IMR-90 (cell line): ENCODE measurements around the gene PRKD1.

ENCODE experiments used
- MAFK ChIP-seq: IDR thresholded peaks from 2 replicates; pipeline ENCODE4 v1.6.1; 2012; ENCODE audit warnings: low read depth, low read length, improper control_type of control experiment
- MAZ ChIP-seq: IDR thresholded peaks from 2 replicates; pipeline ENCODE4 v1.6.1; 2012; ENCODE audit warnings: low read depth, mild to moderate bottlenecking, low read length, improper control_type of control experiment, moderate library complexity, borderline replicate concordance
- POLR2A ChIP-seq: IDR thresholded peaks from 2 replicates; pipeline ENCODE4 v1.6.1; 2012; ENCODE audit warnings: mild to moderate bottlenecking, low read depth, low read length
- RAD21 ChIP-seq: IDR thresholded peaks from 2 replicates; pipeline ENCODE4 v1.6.1; 2012; ENCODE audit warnings: low read length, improper control_type of control experiment
- RFX5 ChIP-seq: IDR thresholded peaks from 2 replicates; pipeline ENCODE4 v1.8.0; 2012; ENCODE audit warnings: low read depth, mild to moderate bottlenecking, low read length, moderate library complexity
- SMC3 ChIP-seq: fragments of 150-350 bp; IDR thresholded peaks from 2 replicates; pipeline ENCODE4 v1.6.1; 2016; ENCODE audit warnings: low read depth, mild to moderate bottlenecking, antibody characterized with exemption, low read length, moderate library complexity
- TF ChIP-seq, protein P1 (sequence below): conservative IDR thresholded peaks from 2 replicates; pipeline ENCODE4 v1.5.1; 2012; ENCODE audit warnings: mild to moderate bottlenecking, low read depth, low read length, improper control_type of control experiment
- TF ChIP-seq, protein P2 (sequence below): fragments of 150-350 bp; IDR thresholded peaks from 2 replicates; pipeline ENCODE4 v1.6.1; 2016; ENCODE audit warnings: low read depth, mild to moderate bottlenecking, low read length, moderate library complexity, borderline replicate concordance
- TF ChIP-seq, protein P3 (sequence below): fragments of 150-350 bp; IDR thresholded peaks from 2 replicates; pipeline ENCODE4 v1.6.1; 2017; ENCODE audit warnings: mild to moderate bottlenecking, antibody characterized with exemption, low read length, low read depth

DNA sequence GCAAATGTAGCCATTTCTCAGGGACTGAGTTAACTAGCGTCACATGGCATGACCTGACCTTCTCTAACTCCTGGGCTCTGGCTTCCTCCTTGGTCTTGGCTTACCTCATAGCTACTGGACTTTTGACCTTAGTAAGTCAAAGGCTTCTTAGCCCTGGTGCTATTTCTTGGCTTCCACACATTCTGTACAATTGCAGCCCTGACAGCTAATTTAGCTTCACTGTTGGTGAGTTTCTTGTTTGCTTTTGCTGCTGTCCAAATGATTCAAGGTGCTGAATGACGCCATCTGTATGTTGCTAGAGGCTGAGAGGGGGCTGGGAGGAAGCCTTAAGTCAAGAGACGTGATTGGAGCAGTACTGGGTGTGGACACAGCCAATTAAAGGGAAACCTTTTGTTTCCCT, 202.7 kb downstream of the PRKD1 start:
- no peak for TF ChIP-seq RAD21
- TF ChIP-seq, protein P1, sequence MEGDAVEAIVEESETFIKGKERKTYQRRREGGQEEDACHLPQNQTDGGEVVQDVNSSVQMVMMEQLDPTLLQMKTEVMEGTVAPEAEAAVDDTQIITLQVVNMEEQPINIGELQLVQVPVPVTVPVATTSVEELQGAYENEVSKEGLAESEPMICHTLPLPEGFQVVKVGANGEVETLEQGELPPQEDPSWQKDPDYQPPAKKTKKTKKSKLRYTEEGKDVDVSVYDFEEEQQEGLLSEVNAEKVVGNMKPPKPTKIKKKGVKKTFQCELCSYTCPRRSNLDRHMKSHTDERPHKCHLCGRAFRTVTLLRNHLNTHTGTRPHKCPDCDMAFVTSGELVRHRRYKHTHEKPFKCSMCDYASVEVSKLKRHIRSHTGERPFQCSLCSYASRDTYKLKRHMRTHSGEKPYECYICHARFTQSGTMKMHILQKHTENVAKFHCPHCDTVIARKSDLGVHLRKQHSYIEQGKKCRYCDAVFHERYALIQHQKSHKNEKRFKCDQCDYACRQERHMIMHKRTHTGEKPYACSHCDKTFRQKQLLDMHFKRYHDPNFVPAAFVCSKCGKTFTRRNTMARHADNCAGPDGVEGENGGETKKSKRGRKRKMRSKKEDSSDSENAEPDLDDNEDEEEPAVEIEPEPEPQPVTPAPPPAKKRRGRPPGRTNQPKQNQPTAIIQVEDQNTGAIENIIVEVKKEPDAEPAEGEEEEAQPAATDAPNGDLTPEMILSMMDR = no peak
- no peak for TF ChIP-seq POLR2A
- TF ChIP-seq RFX5 = no peak
- no peak for TF ChIP-seq MAFK
- TF ChIP-seq MAZ = no peak
- TF ChIP-seq, protein P2, sequence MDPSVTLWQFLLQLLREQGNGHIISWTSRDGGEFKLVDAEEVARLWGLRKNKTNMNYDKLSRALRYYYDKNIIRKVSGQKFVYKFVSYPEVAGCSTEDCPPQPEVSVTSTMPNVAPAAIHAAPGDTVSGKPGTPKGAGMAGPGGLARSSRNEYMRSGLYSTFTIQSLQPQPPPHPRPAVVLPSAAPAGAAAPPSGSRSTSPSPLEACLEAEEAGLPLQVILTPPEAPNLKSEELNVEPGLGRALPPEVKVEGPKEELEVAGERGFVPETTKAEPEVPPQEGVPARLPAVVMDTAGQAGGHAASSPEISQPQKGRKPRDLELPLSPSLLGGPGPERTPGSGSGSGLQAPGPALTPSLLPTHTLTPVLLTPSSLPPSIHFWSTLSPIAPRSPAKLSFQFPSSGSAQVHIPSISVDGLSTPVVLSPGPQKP = no peak
- TF ChIP-seq, protein P3, sequence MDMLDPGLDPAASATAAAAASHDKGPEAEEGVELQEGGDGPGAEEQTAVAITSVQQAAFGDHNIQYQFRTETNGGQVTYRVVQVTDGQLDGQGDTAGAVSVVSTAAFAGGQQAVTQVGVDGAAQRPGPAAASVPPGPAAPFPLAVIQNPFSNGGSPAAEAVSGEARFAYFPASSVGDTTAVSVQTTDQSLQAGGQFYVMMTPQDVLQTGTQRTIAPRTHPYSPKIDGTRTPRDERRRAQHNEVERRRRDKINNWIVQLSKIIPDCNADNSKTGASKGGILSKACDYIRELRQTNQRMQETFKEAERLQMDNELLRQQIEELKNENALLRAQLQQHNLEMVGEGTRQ = no peak
- TF ChIP-seq SMC3 = no peak
